Stimulated activated memory B cell treated with anti-CD40 and anti-IgM and Interleukin-4, amounts not matched to agents 10 μg/mL and 1 μg/mL and 100 μg/mL, for 72 hours (primary cell): Measurements from ENCODE around the gene HVCN1.
A peak's percentile ranks its signal among the peaks of the same experiment; 100 is the strongest.
"Not testable (repeated sequence)": the region's sequence is repeated elsewhere in the genome, so short reads cannot be mapped to it uniquely, and the experiment has no call there.

Experiments
- ATAC-seq: fragments of 150-1000 bp; cut with Tn5 transposase; 2 replicates; pipeline ENCODE4 v1.10.0; 2021
- H3K27ac Mint-ChIP-seq: one replicate; pipeline ENCODE4 v1.8.0; 2022; ENCODE audit warnings: mild to moderate bottlenecking, mixed read lengths
- H3K27me3 Mint-ChIP-seq: one replicate; pipeline ENCODE4 v1.8.0; 2022; ENCODE audit warnings: mixed read lengths
- H3K36me3 Mint-ChIP-seq: one replicate; pipeline ENCODE4 v1.8.0; 2022; ENCODE audit warnings: mixed read lengths
- H3K4me1 Mint-ChIP-seq: one replicate; pipeline ENCODE4 v1.8.0; 2022; ENCODE audit warnings: mixed read lengths
- H3K4me3 Mint-ChIP-seq: one replicate; pipeline ENCODE4 v1.8.0; 2022; ENCODE audit warnings: mild to moderate bottlenecking, moderate library complexity, mixed read lengths
- H3K9me3 Mint-ChIP-seq: one replicate; pipeline ENCODE4 v1.8.0; 2022; ENCODE audit warnings: mixed read lengths

The HVCN1 gene, protein sequence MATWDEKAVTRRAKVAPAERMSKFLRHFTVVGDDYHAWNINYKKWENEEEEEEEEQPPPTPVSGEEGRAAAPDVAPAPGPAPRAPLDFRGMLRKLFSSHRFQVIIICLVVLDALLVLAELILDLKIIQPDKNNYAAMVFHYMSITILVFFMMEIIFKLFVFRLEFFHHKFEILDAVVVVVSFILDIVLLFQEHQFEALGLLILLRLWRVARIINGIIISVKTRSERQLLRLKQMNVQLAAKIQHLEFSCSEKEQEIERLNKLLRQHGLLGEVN

DNA sequence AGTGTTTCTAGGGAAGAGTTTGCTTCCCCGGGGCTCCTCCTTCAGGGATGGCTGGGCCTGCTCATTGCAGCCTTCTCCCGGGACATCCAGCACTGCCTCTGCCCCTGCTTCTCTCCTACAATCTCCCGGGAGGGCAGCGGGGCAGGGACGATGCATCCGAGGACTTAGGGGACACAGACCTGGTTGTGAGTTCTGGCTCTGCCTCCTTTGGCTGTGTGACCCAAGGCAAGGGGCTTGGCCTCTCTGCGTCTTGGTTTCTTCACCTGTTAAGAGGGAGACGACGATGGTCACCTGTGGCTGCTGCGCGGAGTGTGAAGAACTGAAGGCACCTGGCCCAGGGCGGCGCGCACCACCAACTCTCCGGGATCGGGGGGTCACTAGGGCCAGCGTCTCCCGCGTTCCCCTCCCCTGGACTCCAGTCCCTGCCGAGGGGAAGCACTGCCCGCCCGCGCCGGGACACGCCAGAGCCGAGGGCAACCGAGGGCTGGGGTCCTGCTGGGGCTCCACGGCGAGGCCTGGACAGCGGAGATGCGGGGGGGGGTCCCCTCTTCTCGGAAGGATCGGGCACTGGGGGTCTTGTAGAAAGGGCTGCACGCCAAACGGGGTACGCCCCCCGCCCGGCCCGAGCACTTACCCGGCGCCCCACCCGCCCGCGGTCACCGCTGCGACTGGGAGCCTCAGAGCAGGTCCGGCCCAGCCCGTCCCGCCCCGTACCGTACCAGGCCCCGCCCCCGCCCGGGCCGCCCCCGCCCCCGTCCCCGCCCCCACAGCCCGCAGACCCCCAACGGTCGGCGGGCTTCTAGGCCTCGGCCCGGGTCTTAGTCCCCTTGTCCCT, at the start of gene HVCN1:
HVCN1 (minus strand) TSS at position 670 of the 835 bp plus-strand sequence. CDS start 5,870 bp downstream, outside the sequence.
- peaks cover 72% of the 10 kb centered on the region for H3K4me1 Mint-ChIP-seq
- no peaks in the 10 kb centered on the region for H3K27me3 Mint-ChIP-seq
- ATAC-seq = peak; percentile 81
- no peaks in the 10 kb centered on the region for H3K9me3 Mint-ChIP-seq
- H3K27ac Mint-ChIP-seq = peak within 1 kb of the TSS; percentile 81
- peaks cover 48% of the 10 kb centered on the region for H3K36me3 Mint-ChIP-seq
- peak within 1 kb of the TSS; percentile 94 for H3K4me3 Mint-ChIP-seq

DNA sequence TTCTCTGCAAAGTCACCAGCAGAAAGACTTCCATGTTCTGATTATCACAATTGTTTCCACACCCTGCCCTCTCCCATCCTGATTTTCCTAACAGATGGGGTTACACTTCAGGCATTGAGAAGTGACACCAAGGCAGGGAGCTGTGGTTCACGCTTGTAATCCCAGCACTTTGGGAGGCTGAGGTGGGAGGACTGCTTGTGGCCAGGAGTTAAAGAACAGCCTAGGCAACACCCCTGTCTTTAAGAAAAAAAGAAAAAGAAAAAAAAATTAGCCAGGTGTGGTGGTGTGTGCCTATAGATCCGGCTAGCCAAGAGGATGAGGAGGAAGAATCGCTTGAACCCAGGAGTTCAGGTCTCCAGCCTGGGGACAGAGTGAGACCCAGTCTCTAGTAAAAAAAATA, 48.6 kb upstream of the HVCN1 start:
- Mint-ChIP-seq H3K9me3 (no peaks in the 10 kb centered on the region), H3K36me3 (peaks cover 23% of the 10 kb centered on the region), H3K27ac (peak overlapping the region; percentile 70), H3K27me3 (no peaks in the 10 kb centered on the region), H3K4me1 (peaks cover 81% of the 10 kb centered on the region), H3K4me3 (peak overlapping the region; percentile 55)
- no peak for ATAC-seq

DNA sequence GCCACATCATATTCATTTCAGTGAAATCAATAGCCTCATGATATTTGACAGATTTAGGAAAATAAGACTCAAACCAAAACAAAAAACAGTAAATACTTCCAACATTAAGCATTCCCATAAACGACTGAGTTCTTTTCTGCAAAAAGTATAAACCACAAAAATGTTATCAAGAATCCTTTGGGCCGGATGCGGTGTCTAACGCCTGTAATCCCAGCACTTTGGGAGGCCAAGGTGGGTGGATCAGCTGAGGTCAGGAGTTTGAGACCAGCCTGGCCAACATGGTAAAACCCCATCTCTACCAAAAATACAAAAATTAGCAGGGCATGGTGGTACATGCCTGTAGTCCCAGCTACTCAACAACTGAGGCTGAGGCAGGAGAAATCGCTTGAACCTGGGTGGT, 48.1 kb upstream of the HVCN1 start:
- ATAC-seq, H3K4me3 Mint-ChIP-seq, H3K27me3 Mint-ChIP-seq, H3K9me3 Mint-ChIP-seq: not testable (repeated sequence)
- Mint-ChIP-seq H3K36me3 (peaks cover 29% of the 10 kb centered on the region), H3K27ac (peak overlapping the region; percentile 70), H3K4me1 (peaks cover 86% of the 10 kb centered on the region)

DNA sequence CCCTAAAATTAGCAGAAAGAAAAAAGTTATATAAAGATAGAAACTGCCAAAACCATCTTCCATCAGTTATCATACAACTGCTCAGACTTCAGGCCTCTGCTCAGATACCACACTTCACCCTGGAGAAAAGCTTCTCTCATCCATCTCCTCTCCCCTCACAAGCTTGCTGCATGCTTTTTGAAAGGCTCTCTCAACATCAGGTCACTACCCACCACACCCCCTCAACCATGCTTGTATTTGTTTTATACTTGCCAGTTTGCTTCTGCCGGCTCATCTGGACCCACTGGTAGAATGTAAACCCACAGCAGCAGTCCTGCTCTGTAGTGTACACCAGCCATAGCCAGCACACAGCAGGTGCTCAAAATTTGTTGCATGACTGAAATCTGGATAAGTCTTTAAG, 45.0 kb upstream of the HVCN1 start:
- Mint-ChIP-seq H3K9me3 (no peaks in the 10 kb centered on the region), H3K4me1 (peaks cover 77% of the 10 kb centered on the region), H3K4me3 (no peak overlapping the region), H3K36me3 (peaks cover 46% of the 10 kb centered on the region), H3K27me3 (no peaks in the 10 kb centered on the region), H3K27ac (peak overlapping the region; percentile 51)
- ATAC-seq = no peak

DNA sequence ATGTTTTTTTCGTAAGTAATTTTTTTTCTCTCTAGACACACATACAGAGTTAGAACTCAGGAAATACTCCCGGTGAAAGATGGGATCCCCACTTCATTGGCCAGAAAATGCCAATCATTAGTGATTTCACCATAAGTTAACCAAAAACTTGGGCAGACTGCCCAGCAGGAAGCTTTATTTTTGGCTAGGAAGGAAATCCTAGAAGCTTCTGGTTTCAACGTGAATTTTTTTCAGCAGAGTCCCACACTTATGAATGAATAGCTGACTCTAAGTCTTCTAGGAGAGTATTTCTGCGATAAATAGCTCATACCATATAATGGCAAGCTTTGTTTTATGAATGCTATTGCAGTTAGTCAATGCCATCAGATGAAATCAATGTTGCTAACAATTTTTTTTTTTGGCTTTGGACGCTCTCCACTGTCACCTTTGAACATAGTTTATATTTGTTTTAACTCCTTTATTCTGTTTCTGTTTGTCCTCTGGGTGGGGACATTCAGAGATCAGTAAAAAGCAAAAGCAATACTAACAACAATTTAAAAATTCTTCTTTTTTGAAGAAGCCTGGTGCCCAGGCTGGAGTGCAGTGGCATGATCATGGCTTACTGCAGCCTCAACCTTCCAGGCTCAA, 44.3 kb upstream of the HVCN1 start:
- peaks cover 46% of the 10 kb centered on the region for H3K36me3 Mint-ChIP-seq
- H3K4me3 Mint-ChIP-seq = no peak overlapping the region
- H3K9me3 Mint-ChIP-seq = no peaks in the 10 kb centered on the region
- no peak for ATAC-seq
- no peaks in the 10 kb centered on the region for H3K27me3 Mint-ChIP-seq
- peak overlapping the region; percentile 51 for H3K27ac Mint-ChIP-seq
- H3K4me1 Mint-ChIP-seq = peaks cover 75% of the 10 kb centered on the region

DNA sequence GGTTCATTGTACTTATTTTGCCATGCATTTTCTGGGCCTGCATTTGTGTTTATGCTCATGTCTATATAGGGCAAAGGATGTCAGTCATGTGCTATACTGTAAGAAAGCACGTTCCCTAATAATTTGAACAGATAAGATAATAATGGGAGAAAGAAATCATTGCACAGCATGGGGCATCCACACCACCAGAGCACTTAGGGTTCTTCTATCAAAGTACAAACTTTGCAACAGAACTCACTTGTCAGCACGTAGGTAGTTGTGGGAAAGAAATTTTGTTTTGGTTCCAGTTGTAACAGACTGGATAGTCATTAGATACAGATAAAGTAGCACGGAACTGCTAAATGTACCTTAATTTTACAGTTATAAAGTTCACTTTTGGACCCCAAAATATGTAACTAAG, 43.7 kb upstream of the HVCN1 start:
- H3K27ac Mint-ChIP-seq = peak overlapping the region; percentile 51
- peaks cover 75% of the 10 kb centered on the region for H3K4me1 Mint-ChIP-seq
- no peak overlapping the region for H3K4me3 Mint-ChIP-seq
- no peaks in the 10 kb centered on the region for H3K9me3 Mint-ChIP-seq
- peaks cover 51% of the 10 kb centered on the region for H3K36me3 Mint-ChIP-seq
- no peak for ATAC-seq
- no peaks in the 10 kb centered on the region for H3K27me3 Mint-ChIP-seq

DNA sequence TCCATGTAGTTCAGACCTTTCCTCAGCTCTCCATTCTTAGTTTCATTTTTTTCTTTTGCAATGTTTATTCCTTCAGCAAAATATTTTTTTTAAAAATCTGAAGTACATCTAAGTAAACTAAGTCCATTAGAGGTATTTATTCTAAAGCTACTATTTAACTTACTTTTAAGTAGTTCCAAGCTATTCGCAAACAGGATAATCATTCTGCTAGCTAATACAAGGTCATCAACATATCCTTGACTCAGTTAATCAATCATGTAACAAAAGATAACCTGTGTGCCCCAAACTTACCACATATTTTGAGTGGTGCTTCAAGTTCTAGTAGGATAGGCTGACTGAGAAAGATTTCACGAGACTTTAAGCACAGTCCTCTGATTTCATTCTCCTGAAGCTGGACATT, 42.6 kb upstream of the HVCN1 start:
- Mint-ChIP-seq H3K27ac (peak overlapping the region; percentile 27), H3K4me1 (peaks cover 77% of the 10 kb centered on the region), H3K36me3 (peaks cover 62% of the 10 kb centered on the region), H3K9me3 (no peaks in the 10 kb centered on the region), H3K4me3 (no peak overlapping the region), H3K27me3 (no peaks in the 10 kb centered on the region)
- ATAC-seq = no peak

DNA sequence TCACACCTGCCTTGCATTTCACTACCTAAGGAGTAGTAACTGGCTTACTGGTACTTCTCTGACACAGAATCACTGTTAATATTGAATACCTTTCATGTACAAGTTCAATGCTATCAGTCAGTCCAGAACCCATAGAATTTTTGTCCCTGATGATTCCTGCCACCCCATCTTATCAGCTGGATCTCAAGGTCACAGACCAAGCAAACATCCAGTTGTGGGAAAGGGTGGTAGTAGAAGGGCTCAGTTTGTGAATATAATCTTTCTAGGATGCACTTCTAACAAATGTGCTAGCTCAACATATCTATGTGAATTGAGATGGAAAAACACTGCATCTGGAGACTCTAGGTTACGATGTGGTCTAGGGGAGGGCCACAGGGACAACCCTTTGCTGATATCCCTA, 39.7 kb upstream of the HVCN1 start:
- H3K4me1 Mint-ChIP-seq = peaks cover 68% of the 10 kb centered on the region

DNA sequence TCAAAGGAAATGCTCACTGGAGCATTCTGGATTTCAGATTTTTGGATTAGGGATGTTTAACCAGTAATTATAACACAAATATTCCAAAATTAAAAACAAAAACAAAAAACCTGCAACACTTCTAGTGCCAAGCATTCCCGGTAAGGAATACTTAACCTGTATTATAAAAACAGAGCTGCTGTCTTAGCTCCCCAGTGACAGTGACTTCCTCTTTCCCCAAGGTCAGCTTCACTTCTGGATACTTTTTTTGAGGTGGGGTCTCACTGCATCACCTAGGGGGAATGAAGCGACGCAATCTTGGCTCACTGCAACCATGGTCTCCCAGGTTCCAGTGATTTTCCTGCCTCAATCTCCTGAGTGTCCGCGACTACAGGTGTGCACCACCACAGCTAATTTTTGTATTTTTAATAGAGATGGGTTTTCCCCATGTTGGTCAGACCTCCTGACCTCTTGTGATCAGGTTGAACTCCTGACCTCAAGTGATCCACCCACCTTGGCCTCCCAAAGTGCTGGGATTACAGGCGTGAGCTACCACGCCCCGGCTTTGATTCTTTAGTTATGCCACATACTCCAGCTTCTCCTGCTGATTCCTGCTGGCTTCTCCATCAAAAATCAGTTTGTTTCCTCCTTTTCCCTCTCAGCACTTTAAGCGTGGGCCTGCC, 37.9 kb upstream of the HVCN1 start:
- Mint-ChIP-seq H3K27ac (peak overlapping the region; percentile 75), H3K4me3 (peak overlapping the region; percentile 36), H3K36me3 (peaks cover 57% of the 10 kb centered on the region), H3K27me3 (no peaks in the 10 kb centered on the region), H3K9me3 (no peaks in the 10 kb centered on the region), H3K4me1 (peaks cover 51% of the 10 kb centered on the region)
- peak; percentile 51 for ATAC-seq

More for the DNA sequence above, 39.7 kb upstream of the HVCN1 start:
- no peaks in the 10 kb centered on the region for H3K27me3 Mint-ChIP-seq
- peak overlapping the region; percentile 75 for H3K27ac Mint-ChIP-seq
- H3K4me3 Mint-ChIP-seq = no peak overlapping the region
- peaks cover 62% of the 10 kb centered on the region for H3K36me3 Mint-ChIP-seq
- H3K9me3 Mint-ChIP-seq = no peaks in the 10 kb centered on the region
- no peak for ATAC-seq

DNA sequence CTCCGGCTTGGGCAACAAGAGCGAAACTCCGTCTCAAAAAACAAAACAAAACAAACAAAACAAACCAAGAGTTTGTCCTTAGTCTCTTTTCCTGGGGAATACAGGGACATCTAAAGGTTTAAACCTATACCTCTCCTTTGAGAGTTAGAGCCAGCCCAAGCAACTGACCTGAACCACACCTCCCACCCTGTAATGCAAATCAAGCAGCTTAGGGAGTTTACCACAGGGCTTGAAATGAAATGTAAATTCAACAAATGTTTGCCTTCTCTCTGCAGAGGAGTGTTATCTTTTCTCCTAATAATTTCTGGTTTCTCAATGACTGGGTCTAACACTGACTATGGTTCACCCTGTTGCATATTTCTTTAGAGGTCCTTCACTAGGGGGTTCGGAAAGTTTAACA, 37.1 kb upstream of the HVCN1 start:
- Mint-ChIP-seq H3K27me3 (no peaks in the 10 kb centered on the region), H3K4me3 (peak overlapping the region; percentile 7), H3K4me1 (peaks cover 43% of the 10 kb centered on the region), H3K9me3 (no peaks in the 10 kb centered on the region), H3K27ac (peak overlapping the region; percentile 75), H3K36me3 (peaks cover 50% of the 10 kb centered on the region)
- no peak for ATAC-seq

DNA sequence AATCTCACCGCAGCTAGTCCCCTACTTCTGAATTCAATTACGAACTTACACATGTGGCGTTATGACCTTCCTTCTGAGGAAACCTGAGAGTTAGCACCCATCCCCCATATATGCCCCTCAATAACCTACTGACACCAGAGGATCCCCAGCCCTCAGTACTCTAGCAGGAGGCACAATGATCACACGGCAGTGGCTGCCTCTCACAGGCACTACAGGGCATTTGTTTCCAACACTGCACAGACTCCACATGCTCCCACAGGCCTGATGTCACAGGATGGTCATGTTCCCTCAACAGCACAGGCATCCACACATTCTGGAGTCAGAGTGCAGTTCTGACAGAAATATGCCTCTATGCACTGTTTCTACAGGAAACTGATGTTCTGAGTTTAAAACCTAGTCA, 36.4 kb upstream of the HVCN1 start:
- H3K9me3 Mint-ChIP-seq = no peaks in the 10 kb centered on the region

DNA sequence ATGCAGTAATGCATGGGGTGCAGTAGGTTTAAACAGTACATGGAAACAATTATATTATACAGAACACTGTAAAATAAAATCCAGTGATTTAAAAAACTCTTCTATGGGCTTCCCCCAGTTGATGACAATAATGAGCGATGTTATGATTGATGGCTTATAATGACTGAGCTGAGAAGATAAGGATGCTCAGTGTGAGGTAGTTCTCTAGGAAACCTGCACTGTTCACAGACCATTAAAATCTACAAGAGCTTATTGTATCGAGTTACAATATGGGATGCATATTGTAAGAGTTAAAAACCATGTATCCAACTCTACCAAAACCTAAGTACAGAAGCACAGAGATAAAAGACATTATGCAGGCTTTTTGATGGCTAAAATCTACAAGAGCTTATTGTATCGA, 34.0 kb upstream of the HVCN1 start:
- H3K9me3 Mint-ChIP-seq, H3K27ac Mint-ChIP-seq, ATAC-seq, H3K4me3 Mint-ChIP-seq, H3K27me3 Mint-ChIP-seq: not testable (repeated sequence)
- peaks cover 59% of the 10 kb centered on the region for H3K36me3 Mint-ChIP-seq
- peaks cover 44% of the 10 kb centered on the region for H3K4me1 Mint-ChIP-seq

More for the DNA sequence above, 36.4 kb upstream of the HVCN1 start:
- Mint-ChIP-seq H3K27ac (peak overlapping the region; percentile 62), H3K36me3 (peaks cover 44% of the 10 kb centered on the region), H3K4me1 (peaks cover 42% of the 10 kb centered on the region), H3K27me3 (no peaks in the 10 kb centered on the region), H3K4me3 (no peak overlapping the region)
- ATAC-seq = no peak

DNA sequence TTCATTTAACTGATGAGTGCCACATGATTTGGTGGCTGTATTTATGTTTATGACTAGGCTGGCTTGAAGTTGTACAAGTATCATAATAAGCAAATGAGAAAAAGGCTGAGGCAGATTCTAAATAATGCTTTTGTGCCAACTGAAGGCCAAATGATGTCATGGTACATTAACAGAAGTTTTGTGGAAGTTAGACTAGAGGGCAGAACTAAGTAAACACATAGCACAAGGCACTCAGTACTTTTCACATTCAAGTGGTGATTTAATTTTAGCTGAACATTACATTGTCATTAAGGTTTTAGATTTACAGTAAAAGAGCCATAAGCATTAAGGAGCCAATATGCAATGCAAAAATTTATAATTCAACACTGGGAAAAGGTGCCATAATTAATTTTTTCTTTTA, 32.7 kb upstream of the HVCN1 start:
- Mint-ChIP-seq H3K36me3 (peaks cover 51% of the 10 kb centered on the region), H3K27ac (peak overlapping the region; percentile 24), H3K27me3 (no peaks in the 10 kb centered on the region), H3K9me3 (no peaks in the 10 kb centered on the region), H3K4me3 (no peak overlapping the region), H3K4me1 (peaks cover 37% of the 10 kb centered on the region)
- ATAC-seq = no peak

DNA sequence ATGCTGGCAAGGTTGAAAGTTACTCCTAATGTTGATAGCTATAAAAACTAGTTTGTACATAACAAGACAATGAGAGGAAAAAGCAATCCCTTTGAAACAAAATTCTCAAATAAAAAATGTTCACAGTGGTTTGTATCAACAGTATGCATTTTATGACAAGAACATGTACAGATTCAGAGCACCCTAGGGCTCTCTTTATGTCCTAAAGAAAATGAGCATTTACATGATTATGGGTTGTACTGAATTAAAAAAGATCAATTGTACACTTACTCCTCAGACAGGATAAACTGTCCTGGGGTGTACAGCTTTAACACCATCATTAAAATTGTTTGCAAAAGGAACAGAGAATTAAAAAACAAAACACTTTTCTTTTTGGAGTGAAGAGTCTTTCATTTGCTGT, 31.6 kb upstream of the HVCN1 start:
- H3K4me1 Mint-ChIP-seq = peaks cover 29% of the 10 kb centered on the region
- H3K27me3 Mint-ChIP-seq = no peaks in the 10 kb centered on the region
- H3K4me3 Mint-ChIP-seq = no peak overlapping the region
- peaks cover 44% of the 10 kb centered on the region for H3K36me3 Mint-ChIP-seq
- H3K27ac Mint-ChIP-seq = no peak overlapping the region
- ATAC-seq = no peak
- H3K9me3 Mint-ChIP-seq = no peaks in the 10 kb centered on the region
